PC-9 (cell line): ENCODE results near the gene CLEC9A. TPM values are rescaled to one million over a fixed set of nuclear protein-coding genes. Genes with fewer than 3 reads are reported as not detected.

ENCODE experiments used
- BruUV-seq: library from RNA; stranded (reverse); fragments of 400-500 nt; replicated peaks from 2 replicates; lab custom pipeline; 2021; lab: Mats Ljungman, UMichigan
- CTCF ChIA-PET: fragments of 300-600 bp; sonication (Branson Sonifier 250); formaldehyde crosslinking; loops from one replicate; lab custom pipeline; 2022; ENCODE audit warnings: antibody characterized with exemption; lab: Charles Lee
- POLR2A ChIA-PET: fragments of 300-600 bp; sonication (Branson Sonifier 250); formaldehyde crosslinking; loops from one replicate; lab custom pipeline; 2022; ENCODE audit warnings: antibody characterized with exemption; ENCODE audit not compliant: unreplicated experiment; lab: Charles Lee
- DNase-seq, 2 experiments: peaks; one replicate each; pipeline versions ENCODE4 v3.0.0 to v3.0.0-alpha.2; 2015 to 2022; ENCODE audit warnings: mixed read lengths in 1 of 2
- H2AFZ ChIP-seq: fragments of 200-600 bp; sonication (generic); 2 replicates; pipeline ENCODE4 v1.8.1; 2017; ENCODE audit warnings: antibody characterized with exemption
- H3F3A ChIP-seq: fragments of 200-600 bp; sonication (generic); 2 replicates; pipeline ENCODE4 v1.8.1; 2017; ENCODE audit warnings: antibody characterized with exemption, mild to moderate bottlenecking, low read depth; ENCODE audit not compliant: insufficient read depth
- H3K27ac ChIP-seq: fragments of 200-600 bp; sonication (generic); 2 replicates; pipeline ENCODE4 v1.6.1; 2016; ENCODE audit warnings: mixed run types
- H3K27me3 ChIP-seq: fragments of 200-600 bp; sonication (generic); 2 replicates; pipeline ENCODE4 v1.6.1; 2016; ENCODE audit warnings: low read depth, mixed run types; ENCODE audit not compliant: insufficient read depth
- H3K36me3 ChIP-seq: fragments of 200-600 bp; sonication (generic); 2 replicates; pipeline ENCODE4 v1.6.1; 2016; ENCODE audit warnings: low read depth, mixed run types
- H3K4me1 ChIP-seq: fragments of 200-600 bp; sonication (generic); replicated peaks from 2 replicates; pipeline ENCODE4 v1.6.1; 2016; ENCODE audit warnings: mixed run types; ENCODE audit not compliant: insufficient read depth
- H3K4me2 ChIP-seq: fragments of 200-600 bp; sonication (generic); 2 replicates; pipeline ENCODE4 v1.6.1; 2017; ENCODE audit warnings: mixed run types
- H3K4me3 ChIP-seq: fragments of 200-600 bp; sonication (generic); 2 replicates; pipeline ENCODE4 v1.6.1; 2016; ENCODE audit warnings: mixed run types
- H3K79me2 ChIP-seq: fragments of 200-600 bp; sonication (generic); 2 replicates; pipeline ENCODE4 v1.6.1; 2017; ENCODE audit warnings: low read depth, mixed run types
- H3K9me2 ChIP-seq: fragments of 200-600 bp; sonication (generic); 2 replicates; pipeline ENCODE4 v1.8.1; 2017; ENCODE audit warnings: mild to moderate bottlenecking; ENCODE audit not compliant: insufficient read depth
- H3K9me3 ChIP-seq: fragments of 200-600 bp; sonication (generic); 2 replicates; pipeline ENCODE4 v1.8.1; 2016; ENCODE audit warnings: low read depth; ENCODE audit not compliant: insufficient read depth
- H4K20me1 ChIP-seq: fragments of 200-600 bp; sonication (generic); 2 replicates; pipeline ENCODE4 v1.8.1; 2017; ENCODE audit not compliant: insufficient read depth
- CTCF ChIP-seq: fragments of 200-600 bp; sonication (generic); conservative IDR thresholded peaks from 2 replicates; pipeline ENCODE4 v1.6.1; 2017; ENCODE audit warnings: mixed run types, antibody characterized with exemption, mild to moderate bottlenecking, moderate library complexity
- EZH2 ChIP-seq: fragments of 200-600 bp; sonication (generic); IDR thresholded peaks from 2 replicates; pipeline ENCODE4 v1.8.0; 2017; ENCODE audit warnings: antibody characterized with exemption, low read depth
- intact Hi-C: fragments of 100-400 bp; cut with micrococcal nuclease; formaldehyde crosslinking; loops from one replicate; pipeline ENCODE4 v1.10.0; 2022; ENCODE audit not compliant: unreplicated experiment
- total RNA-seq: library from RNA; stranded (reverse); gene quantifications from 2 replicates; pipeline ENCODE4 v1.2.3, GENCODE V29; 2021

The CLEC9A gene
- total RNA-seq, 1 experiment from 2014 or later: not detected

GRCh38 chr12:10015450-10015849 lies 15.0 kb upstream of the CLEC9A start:
- Histone ChIP-seq H3K9me2 (no peaks in the 10 kb centered on the region), H3K9me3 (no peaks in the 10 kb centered on the region; the same call in 1 of the 2 replicates), H3F3A (no peaks in the 10 kb centered on the region), H3K79me2 (no peaks in the 10 kb centered on the region), H2AFZ (no peak overlapping the region), H3K27ac (no peak overlapping the region), H3K4me2 (no peak overlapping the region), H3K4me3 (no peak overlapping the region), H3K36me3 (no peaks in the 10 kb centered on the region), H3K4me1 (0 out of 2 replicates have a peak, but pooled peaks cover 5% of the 10 kb centered on the region), H3K27me3 (no peaks in the 10 kb centered on the region), H4K20me1 (no peaks in the 10 kb centered on the region)
- intact Hi-C loops: loop anchor here (10.0 kb wide), 1 partner anchor 549 kb away; no protein-coding TSS in a partner anchor
- ChIA-PET POLR2A (no interaction called here), CTCF (interaction anchor here (0.5 kb wide), 1 partner anchor 192 kb away, joined by 4 read pairs; no protein-coding TSS in a partner anchor)
- no peak for DNase-seq
- no TSS peak for BruUV-seq
- TF ChIP-seq CTCF: no peak
- no peak for TF ChIP-seq EZH2

DNA sequence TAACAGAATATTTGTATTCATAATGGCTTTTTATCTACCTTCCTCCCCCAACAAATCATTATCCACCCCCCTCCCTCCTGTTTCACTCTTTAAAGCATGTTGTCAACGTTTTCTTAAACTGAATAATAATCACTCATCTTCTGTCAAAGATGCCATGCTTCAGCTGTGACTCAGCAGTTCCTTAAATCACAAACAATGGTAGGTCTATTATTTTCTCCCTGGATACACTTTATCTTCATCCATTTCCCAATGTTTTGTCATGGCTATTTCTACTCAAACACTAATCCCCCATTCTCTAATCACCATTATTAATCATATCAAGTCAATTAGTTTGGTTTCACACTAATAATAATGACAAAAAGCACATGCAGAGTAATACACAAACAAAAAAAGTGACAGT lies 13.6 kb upstream of the CLEC9A start:
- peak overlapping the region; percentile 15 for H3K27ac ChIP-seq
- BruUV-seq: no TSS peak
- ChIA-PET POLR2A (no interaction called here), CTCF (interaction anchor here (0.6 to 0.7 kb wide), 3 partner anchors 14 to 306 kb away, joined by 3 to 14 read pairs (median 8); no protein-coding TSS in a partner anchor)
- H3K4me1 ChIP-seq: 0 out of 2 replicates have a peak, but pooled peaks cover 5% of the 10 kb centered on the region
- TF ChIP-seq CTCF: no peak
- TF ChIP-seq EZH2: no peak
- peak overlapping the region; percentile 56 for H2AFZ ChIP-seq
- no peaks in the 10 kb centered on the region for H3K79me2 ChIP-seq
- H3K27me3 ChIP-seq: no peaks in the 10 kb centered on the region
- H3K4me2 ChIP-seq: no peak overlapping the region
- H3K9me3 ChIP-seq: no peaks in the 10 kb centered on the region; the same call in 1 of the 2 replicates
- H3K4me3 ChIP-seq: no peak overlapping the region
- intact Hi-C loops: loop anchor here (10.0 kb wide), 1 partner anchor 548 kb away; no protein-coding TSS in a partner anchor
- H3F3A ChIP-seq: no peaks in the 10 kb centered on the region
- H4K20me1 ChIP-seq: no peaks in the 10 kb centered on the region
- peak in 1 of 2 experiments; percentile 46 for DNase-seq
- no peaks in the 10 kb centered on the region for H3K36me3 ChIP-seq
- H3K9me2 ChIP-seq: no peaks in the 10 kb centered on the region

DNA sequence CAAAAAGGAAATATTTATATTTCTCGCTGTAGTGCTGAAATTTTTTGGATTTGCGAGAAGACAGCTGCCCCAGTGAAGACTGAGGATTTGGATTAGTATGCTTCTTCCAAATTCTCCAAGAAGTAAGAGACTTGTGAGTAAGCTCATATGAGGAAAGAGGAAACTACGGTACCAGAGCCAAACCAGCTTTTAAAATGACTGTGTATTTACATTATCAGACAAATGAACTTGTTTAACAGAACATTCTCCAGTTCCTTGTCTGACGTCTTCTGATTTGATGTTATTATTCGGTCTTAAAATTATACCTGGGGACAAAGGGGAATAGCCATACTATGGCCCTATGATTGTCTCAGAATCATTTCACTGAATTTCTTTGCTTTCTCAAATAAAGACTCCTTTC lies 12.1 kb upstream of the CLEC9A start:
- intact Hi-C loops: loop anchor here (10.0 kb wide), 1 partner anchor 546 kb away; no protein-coding TSS in a partner anchor
- Histone ChIP-seq H3K4me1 (0 out of 2 replicates have a peak, but pooled peaks cover 5% of the 10 kb centered on the region), H2AFZ (no peak overlapping the region), H3K4me3 (no peak overlapping the region), H4K20me1 (no peaks in the 10 kb centered on the region), H3F3A (no peaks in the 10 kb centered on the region), H3K9me3 (no peaks in the 10 kb centered on the region), H3K79me2 (no peaks in the 10 kb centered on the region), H3K9me2 (no peaks in the 10 kb centered on the region), H3K27me3 (no peaks in the 10 kb centered on the region), H3K27ac (no peak overlapping the region), H3K36me3 (no peaks in the 10 kb centered on the region), H3K4me2 (no peak overlapping the region)
- POLR2A ChIA-PET: no interaction called here
- DNase-seq: no peak
- BruUV-seq: no TSS peak
- TF ChIP-seq CTCF (no peak), EZH2 (no peak)
- CTCF ChIA-PET: interaction anchor here (0.9 kb wide), 1 partner anchor 268 kb away, joined by 4 read pairs; no protein-coding TSS in a partner anchor
